ENCODE data around the gene GPR61. TPM values are rescaled to one million over a fixed set of nuclear protein-coding genes. Genes with fewer than 3 reads are reported as not detected.

Gene GPR61
- total RNA-seq, 1 experiment from 2014 or later = 0.34 TPM

- Histone ChIP-seq H3K4me3 (no peak overlapping the region), H3K27me3 (replicated peaks) (peaks cover 2% of the 10 kb centered on the region; the same call in 1 of the 2 replicates), H3K36me3 (no peaks in the 10 kb centered on the region), H3K9me3 (replicated peaks) (no peaks in the 10 kb centered on the region), H3K4me1 (replicated peaks) (no peaks in the 10 kb centered on the region; the same call in 1 of the 2 replicates), H3K27ac (no peak overlapping the region)
- no peak for DNase-seq (ENCODE audit: low read depth in 1 of 2, low spot score in 2 of 2)
Measured at GRCh38 chr1:109517337-109517736, 22.3 kb upstream of the GPR61 start.

DNA sequence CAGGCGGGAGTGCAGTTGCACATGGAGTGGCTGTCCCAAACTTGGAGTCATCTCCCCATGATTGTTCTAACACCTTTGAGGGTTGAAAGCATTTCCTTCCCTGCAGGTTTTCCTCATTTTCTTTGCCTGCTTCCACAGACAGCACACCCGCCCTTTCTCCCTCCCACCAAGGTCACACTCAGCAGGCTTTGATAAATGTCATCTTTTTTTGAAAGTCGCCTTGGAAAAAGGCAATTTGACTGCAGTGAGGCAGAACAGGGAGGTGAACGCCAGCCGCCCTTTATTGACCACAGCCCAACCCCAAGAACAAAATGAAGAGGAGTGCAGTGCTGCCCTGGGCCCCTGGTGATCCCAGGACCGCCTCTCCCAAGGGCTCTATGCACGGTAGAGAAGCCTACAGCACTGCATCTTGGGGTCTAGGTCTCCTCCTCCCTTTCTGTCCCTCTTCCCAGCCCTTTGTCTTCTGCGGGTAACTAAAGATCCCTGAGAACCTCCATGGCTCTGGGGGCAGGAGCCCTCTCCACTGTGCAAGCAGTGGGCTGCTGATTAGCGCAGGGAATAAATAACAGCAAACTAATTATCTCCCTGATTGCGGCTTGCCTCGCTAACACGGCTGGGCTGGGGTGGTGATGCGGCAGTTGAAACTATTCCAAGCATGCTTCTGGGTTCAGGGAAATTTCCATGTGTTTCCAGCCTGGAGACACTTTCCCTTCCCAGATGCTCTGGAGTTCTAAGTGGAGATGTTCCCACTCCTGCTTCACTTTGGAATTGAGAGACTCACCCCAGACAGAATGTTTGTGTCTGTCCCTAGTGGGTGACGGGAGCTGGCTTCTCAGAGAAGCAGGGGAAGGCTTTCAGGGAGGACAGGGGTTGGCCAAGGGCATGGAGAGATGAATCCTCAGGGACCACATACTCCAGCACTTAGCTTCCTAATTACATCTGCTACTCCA is 18.4 kb upstream of the GPR61 start:
- Histone ChIP-seq H3K27ac (no peak overlapping the region), H3K9me3 (replicated peaks) (no peaks in the 10 kb centered on the region), H3K4me3 (no peak overlapping the region), H3K27me3 (replicated peaks) (no peaks in the 10 kb centered on the region), H3K4me1 (replicated peaks) (no peaks in the 10 kb centered on the region), H3K36me3 (no peaks in the 10 kb centered on the region)
- DNase-seq (ENCODE audit: low read depth in 1 of 2, low spot score in 2 of 2) = no peak

DNA sequence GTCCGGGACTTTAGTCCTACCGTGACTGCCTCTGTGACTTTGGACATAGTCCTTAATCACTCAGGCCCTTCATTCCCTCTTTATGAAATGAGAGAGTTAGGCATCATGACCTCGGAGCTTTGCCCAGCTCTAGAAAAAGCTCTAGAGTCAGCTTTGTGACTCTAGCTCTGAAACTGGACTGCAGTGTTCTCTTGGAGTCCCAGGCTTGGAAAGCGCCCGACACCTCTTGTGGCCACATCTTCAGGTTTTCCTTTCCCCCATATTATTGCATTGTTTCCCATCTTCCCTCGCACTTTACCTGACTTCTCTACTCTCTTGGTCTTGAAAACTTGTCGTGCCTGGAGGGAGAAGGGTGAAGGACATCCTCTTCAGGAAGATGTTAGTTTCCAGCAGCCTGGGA is 17.6 kb upstream of the GPR61 start:
- DNase-seq (ENCODE audit: low read depth in 1 of 2, low spot score in 2 of 2) = no peak
- H3K36me3 ChIP-seq = no peaks in the 10 kb centered on the region
- H3K27me3 ChIP-seq (replicated peaks) = peaks cover 1% of the 10 kb centered on the region; the same call in 1 of the 2 replicates
- H3K27ac ChIP-seq = no peak overlapping the region
- H3K4me1 ChIP-seq (replicated peaks) = no peaks in the 10 kb centered on the region
- no peak overlapping the region for H3K4me3 ChIP-seq
- H3K9me3 ChIP-seq (replicated peaks) = no peaks in the 10 kb centered on the region

DNA sequence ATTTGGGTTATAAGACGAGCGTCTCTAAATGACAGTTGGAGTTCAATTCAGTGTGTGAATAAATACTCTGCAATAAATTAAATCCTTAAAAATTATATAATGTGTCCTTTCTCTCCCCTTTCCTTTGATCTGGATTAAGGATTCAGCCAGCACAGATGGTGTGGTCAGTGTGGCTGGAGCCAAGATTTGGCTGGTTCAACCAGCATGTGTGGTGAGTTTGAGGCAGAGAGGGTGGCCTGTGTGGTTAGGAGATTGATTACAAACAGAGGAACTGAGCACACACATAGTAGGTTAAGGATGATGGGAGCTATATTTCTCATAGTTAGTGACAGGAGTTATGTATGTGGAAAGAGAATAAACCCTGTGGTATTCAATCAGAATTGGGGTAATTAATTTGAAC is 16.0 kb upstream of the GPR61 start:
- no peak overlapping the region for H3K27ac ChIP-seq
- H3K4me3 ChIP-seq = no peak overlapping the region
- no peak for DNase-seq (ENCODE audit: low read depth in 1 of 2, low spot score in 2 of 2)
- H3K9me3 ChIP-seq (replicated peaks) = no peaks in the 10 kb centered on the region
- peaks cover 5% of the 10 kb centered on the region; the same call in 1 of the 2 replicates for H3K27me3 ChIP-seq (replicated peaks)
- no peaks in the 10 kb centered on the region for H3K4me1 ChIP-seq (replicated peaks)
- H3K36me3 ChIP-seq = no peaks in the 10 kb centered on the region

DNA sequence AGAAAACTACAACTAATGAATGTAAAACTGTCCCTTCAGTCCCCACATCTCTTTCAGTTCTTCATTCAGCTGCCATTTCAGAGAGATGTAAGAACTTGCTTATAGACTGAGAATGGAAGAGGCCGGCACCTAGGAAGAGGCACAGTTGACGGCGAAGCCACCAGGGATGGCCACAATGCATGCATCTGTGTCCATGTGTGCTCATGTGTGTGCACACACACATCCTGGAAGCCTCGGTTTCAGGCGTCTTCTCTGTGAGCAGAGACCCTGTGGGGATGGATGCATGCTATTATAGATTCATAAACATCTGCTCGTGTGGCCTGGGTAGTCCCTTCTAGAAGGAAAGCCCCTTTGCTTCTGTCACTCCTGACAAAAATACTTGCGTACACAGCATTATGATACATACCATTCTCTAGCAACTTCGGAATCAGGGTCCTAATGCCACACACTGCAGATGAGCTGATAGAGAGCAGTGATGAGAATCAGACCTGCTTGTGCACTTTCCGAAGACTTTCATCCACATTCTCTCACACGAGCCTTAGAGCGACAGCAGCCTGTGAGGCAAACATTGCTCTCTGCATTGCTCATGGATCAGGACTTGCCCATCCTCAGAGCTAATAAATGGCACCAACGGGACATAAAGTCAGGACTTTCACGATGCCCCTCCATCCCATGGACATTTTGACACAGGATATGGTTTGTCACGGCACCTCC is 12.4 kb upstream of the GPR61 start:
- peaks cover under 1% of the 10 kb centered on the region for H3K4me1 ChIP-seq (replicated peaks)
- no peaks in the 10 kb centered on the region for H3K36me3 ChIP-seq
- no peaks in the 10 kb centered on the region for H3K9me3 ChIP-seq (replicated peaks)
- H3K27me3 ChIP-seq (replicated peaks) = peaks cover 5% of the 10 kb centered on the region; the same call in 1 of the 2 replicates
- DNase-seq (ENCODE audit: low read depth in 1 of 2, low spot score in 2 of 2) = no peak
- H3K4me3 ChIP-seq = no peak overlapping the region
- H3K27ac ChIP-seq = no peak overlapping the region

DNA sequence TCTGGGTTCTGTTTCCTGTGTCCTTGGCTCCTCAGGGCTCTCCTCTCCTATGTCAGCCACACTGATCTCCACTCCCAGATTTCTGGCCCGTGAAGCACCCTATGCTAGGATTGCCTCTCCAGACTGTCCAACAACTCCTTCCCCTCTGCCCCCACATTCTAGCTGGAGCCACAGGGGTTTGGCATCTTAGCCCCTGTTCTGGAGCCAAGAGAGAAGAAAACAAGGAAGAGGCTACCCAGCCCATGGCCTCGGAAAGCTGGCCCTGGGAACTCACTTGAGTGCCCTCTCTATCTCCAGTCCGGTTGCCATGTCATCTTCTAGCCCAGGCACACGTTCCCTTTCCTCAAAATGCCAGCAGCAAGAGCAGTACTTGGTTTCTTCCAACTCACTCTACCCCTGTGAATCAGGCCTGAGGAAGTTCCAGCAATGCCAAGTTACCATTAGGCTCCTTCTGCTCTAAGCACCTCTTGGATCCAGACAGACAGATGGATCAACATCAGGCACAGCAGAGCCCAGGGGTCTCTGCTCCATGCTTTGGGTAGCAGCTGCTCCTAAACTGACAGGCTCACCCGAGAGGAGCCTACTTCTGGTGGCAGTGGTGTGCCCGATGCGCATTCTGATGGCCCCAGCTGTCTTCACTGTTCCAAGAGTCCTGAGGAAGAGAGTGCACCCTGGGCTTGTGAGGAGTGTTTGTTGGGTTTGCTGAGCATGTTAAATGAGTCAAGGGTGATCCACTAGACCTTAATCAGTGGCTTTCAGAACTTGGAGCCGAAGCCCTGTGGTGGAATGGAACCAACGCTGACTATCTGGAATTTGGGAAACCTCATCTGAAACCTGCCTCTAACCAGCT is 11.6 kb upstream of the GPR61 start:
- no peak for DNase-seq (ENCODE audit: low read depth in 1 of 2, low spot score in 2 of 2)
- H3K4me3 ChIP-seq = no peak overlapping the region
- H3K27me3 ChIP-seq (replicated peaks) = peaks cover 5% of the 10 kb centered on the region; the same call in 1 of the 2 replicates
- no peaks in the 10 kb centered on the region for H3K9me3 ChIP-seq (replicated peaks)
- H3K4me1 ChIP-seq (replicated peaks) = peaks cover 5% of the 10 kb centered on the region
- no peak overlapping the region for H3K27ac ChIP-seq
- no peaks in the 10 kb centered on the region for H3K36me3 ChIP-seq

DNA sequence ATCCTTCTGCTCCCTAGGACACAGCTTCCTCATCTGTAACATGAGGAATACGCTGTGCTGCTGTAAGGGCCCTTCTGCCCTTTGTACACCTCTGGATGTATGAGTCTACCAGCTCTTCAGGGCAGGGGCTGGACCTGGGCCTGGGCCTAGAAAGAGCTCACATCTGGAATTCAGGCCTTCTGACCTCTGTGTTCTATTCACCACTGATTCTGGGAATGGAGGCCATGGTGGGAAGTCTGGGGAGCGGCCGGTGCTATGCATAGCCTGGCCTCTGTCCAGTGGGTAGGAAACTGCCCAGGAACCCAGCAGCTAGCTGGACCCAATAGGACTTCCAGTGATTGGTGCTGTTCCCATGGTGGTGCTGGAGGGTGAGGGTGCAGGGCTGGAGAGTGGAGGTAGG is 11.0 kb upstream of the GPR61 start:
- Histone ChIP-seq H3K4me1 (replicated peaks) (peaks cover 5% of the 10 kb centered on the region), H3K4me3 (no peak overlapping the region), H3K9me3 (replicated peaks) (no peaks in the 10 kb centered on the region), H3K36me3 (no peaks in the 10 kb centered on the region), H3K27ac (no peak overlapping the region), H3K27me3 (replicated peaks) (peaks cover 5% of the 10 kb centered on the region; the same call in 1 of the 2 replicates)
- no peak for DNase-seq (ENCODE audit: low read depth in 1 of 2, low spot score in 2 of 2)

GRCh38 chr1:109529881-109530456 is 9.7 kb upstream of the GPR61 start:
- Histone ChIP-seq H3K27ac (no peak overlapping the region), H3K27me3 (replicated peaks) (peaks cover 5% of the 10 kb centered on the region; the same call in 1 of the 2 replicates), H3K4me3 (no peak overlapping the region), H3K36me3 (no peaks in the 10 kb centered on the region), H3K9me3 (replicated peaks) (no peaks in the 10 kb centered on the region), H3K4me1 (replicated peaks) (peaks cover 5% of the 10 kb centered on the region)
- DNase-seq (ENCODE audit: low read depth in 1 of 2, low spot score in 2 of 2) = no peak

DNA sequence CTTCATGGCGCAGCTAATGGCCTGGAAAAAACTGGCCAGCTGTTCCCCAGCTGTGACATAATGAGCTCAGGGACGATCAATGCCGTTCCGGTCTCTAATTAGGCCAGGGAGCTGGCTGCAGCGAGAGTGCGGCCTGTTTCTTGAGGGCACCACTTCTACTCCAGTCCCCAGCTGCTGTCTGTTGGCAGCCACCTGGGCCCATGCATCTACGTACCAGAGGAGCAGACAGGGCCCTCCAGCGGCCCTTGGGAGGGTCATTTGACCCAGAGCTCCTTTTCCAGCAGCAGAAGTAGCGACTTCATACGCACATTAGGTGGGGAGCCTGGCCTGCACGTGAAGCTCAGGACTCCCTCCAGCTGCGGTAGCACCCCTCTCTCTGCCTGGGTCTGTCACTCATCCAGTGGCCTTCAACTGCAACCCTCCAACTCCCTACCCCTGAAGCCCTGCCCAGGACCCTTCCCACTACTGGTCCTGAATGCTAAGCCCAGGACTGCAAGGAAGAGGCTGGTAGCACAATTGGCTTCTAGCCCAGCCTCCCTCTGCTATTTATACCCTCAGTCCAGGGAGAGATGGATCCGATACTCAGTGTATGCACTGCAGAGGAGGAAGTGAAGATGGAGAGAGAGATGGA is 9.1 kb upstream of the GPR61 start:
- Histone ChIP-seq H3K9me3 (replicated peaks) (no peaks in the 10 kb centered on the region), H3K36me3 (no peaks in the 10 kb centered on the region), H3K4me1 (replicated peaks) (peaks cover 5% of the 10 kb centered on the region), H3K27me3 (replicated peaks) (peaks cover 5% of the 10 kb centered on the region; the same call in 1 of the 2 replicates), H3K27ac (no peak overlapping the region), H3K4me3 (no peak overlapping the region)
- no peak for DNase-seq (ENCODE audit: low read depth in 1 of 2, low spot score in 2 of 2)

DNA sequence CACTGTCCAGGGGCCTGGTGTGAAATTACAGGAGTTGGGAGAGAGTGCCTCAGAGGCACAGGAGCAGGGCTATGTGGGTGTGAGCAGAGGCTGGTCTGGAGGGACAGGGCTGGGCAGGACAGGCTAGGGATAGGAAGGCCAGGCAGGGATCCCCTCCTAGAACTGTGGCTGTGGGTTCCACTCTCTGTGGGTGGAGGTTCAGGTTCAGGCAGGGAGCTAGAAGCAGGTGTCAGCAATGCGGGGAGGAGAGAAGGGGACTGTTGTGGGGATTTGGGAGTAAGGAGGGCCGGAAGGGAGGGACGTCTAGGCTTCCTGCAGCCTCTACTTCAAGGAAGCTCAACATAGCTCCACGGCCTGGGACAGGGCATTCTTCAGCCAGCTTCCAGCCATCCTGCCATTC is 8.3 kb upstream of the GPR61 start:
- Histone ChIP-seq H3K4me3 (no peak overlapping the region), H3K27ac (no peak overlapping the region), H3K4me1 (replicated peaks) (peaks cover 5% of the 10 kb centered on the region), H3K36me3 (no peaks in the 10 kb centered on the region), H3K27me3 (replicated peaks) (peaks cover 5% of the 10 kb centered on the region; the same call in 1 of the 2 replicates), H3K9me3 (replicated peaks) (no peaks in the 10 kb centered on the region)
- no peak for DNase-seq (ENCODE audit: low read depth in 1 of 2, low spot score in 2 of 2)

DNA sequence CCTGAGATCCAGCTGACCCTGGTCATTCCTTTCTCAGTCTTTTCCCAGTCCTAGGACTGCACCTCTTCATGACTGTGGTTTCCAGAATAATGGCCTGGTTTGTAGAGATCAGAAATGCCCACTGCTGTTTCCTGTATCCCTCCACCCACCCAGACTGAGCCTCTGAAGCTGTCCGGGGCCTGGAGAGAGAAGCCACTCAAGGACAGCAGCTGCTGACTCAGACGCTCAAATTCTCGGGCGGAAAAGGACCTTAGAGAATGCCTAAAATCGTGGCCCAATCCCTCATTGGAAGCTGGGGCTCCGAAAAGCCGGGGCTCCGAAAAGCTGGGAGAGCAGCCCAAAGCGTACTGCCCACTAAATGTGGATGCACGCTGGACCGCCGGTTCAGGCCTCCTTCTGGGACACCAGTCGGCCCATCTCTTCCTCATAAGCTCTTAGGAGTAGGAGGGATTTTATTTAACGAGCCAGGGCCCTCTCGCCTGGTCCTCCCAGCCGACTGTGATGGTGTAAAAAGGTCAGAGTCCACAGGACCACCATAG is 7.8 kb upstream of the GPR61 start:
- no peak overlapping the region for H3K27ac ChIP-seq
- no peak for DNase-seq (ENCODE audit: low read depth in 1 of 2, low spot score in 2 of 2)
- no peaks in the 10 kb centered on the region for H3K9me3 ChIP-seq (replicated peaks)
- H3K4me1 ChIP-seq (replicated peaks) = peaks cover 5% of the 10 kb centered on the region
- peaks cover 5% of the 10 kb centered on the region; the same call in 1 of the 2 replicates for H3K27me3 ChIP-seq (replicated peaks)
- no peak overlapping the region for H3K4me3 ChIP-seq
- no peaks in the 10 kb centered on the region for H3K36me3 ChIP-seq

DNA sequence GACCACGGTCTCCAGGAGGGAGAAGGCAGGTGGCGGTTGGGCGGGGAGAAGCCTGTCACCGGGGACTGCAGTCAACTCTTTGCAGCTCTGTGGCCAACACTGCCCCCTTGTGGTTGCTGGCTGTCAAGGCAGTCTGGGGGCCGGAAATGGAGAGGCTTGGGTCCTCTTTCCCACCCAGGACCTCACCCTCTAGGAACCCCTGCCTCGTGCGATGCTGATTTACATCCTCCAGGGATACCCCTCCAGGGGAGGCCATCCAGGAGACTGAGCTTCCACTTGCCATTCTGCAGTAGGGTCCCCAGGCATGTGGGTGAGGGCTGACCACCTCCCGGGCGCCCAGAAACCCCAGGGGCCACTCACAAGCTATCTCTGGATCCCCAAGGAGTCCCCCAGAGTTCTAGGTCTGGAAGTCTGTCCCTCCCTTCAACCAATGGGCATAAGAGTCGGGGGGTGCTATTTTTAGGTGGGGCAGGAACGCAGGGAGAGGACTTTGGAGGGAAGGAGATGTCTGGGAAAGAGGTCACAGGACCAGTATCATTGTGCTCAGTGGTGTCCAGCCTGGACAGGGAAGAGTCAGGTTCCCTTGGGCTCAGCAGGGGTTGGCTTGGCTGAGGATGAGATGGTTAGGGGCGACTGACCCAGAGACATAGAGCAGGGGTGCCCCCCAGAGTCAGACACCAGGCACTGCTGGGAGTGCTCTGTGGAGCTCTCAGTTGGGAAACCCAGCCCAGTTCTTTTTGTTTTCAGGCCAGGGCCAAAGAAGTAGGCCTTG is 7.1 kb upstream of the GPR61 start:
- no peak overlapping the region for H3K4me3 ChIP-seq
- DNase-seq (ENCODE audit: low read depth in 1 of 2, low spot score in 2 of 2) = peak; percentile 65 to 78
- no peaks in the 10 kb centered on the region for H3K36me3 ChIP-seq
- H3K27ac ChIP-seq = 0 out of 2 replicates have a peak overlapping the region, but pooled peaks have one; percentile 14
- H3K4me1 ChIP-seq (replicated peaks) = peaks cover 5% of the 10 kb centered on the region
- no peaks in the 10 kb centered on the region for H3K27me3 ChIP-seq (replicated peaks)
- H3K9me3 ChIP-seq (replicated peaks) = no peaks in the 10 kb centered on the region

Measured in SJSA1 (cell line).